GM23338 (cell line): Measurements from ENCODE around the gene RBBP7. TPM values are rescaled to one million over a fixed set of nuclear protein-coding genes. Genes with fewer than 3 reads are reported as not detected.

ENCODE experiments used
- ATAC-seq: fragments of 200-7000 bp; cut with Tn5 transposase; 3 replicates; pipeline ENCODE4 v1.9.1; 2020
- DNase-seq: peaks from one replicate; pipeline ENCODE4 v3.0.0-alpha.2; 2015; ENCODE audit warnings: low spot score
- H2AFZ ChIP-seq: fragments of 200-600 bp; sonication (generic); 2 replicates; pipeline ENCODE4 v1.8.0; 2016; ENCODE audit warnings: antibody characterized with exemption, mild to moderate bottlenecking, moderate library complexity
- H3F3A ChIP-seq: fragments of 200-600 bp; sonication (generic); replicated peaks from 2 replicates; pipeline ENCODE4 v1.8.0; 2017; ENCODE audit warnings: antibody characterized with exemption, mixed run types, low read depth
- H3K27ac ChIP-seq: fragments of 200-600 bp; sonication (generic); 2 replicates; pipeline ENCODE4 v1.6.1; 2016; ENCODE audit warnings: low read depth
- H3K27me3 ChIP-seq: fragments of 200-600 bp; sonication (generic); 2 replicates; pipeline ENCODE4 v1.8.0; 2016; ENCODE audit warnings: mild to moderate bottlenecking, mixed run types, moderate library complexity; ENCODE audit not compliant: insufficient read depth
- H3K36me3 ChIP-seq: fragments of 200-600 bp; sonication (generic); 2 replicates; pipeline ENCODE4 v1.8.0; 2016; ENCODE audit warnings: mild to moderate bottlenecking; ENCODE audit not compliant: insufficient read depth
- H3K4me1 ChIP-seq: fragments of 200-600 bp; sonication (generic); 2 replicates; pipeline ENCODE4 v1.8.0; 2016; ENCODE audit warnings: mild to moderate bottlenecking, moderate library complexity; ENCODE audit not compliant: insufficient read depth
- H3K4me2 ChIP-seq: fragments of 200-600 bp; sonication (generic); 2 replicates; pipeline ENCODE4 v1.7.1; 2017; ENCODE audit warnings: mixed run types
- H3K4me3 ChIP-seq: fragments of 200-600 bp; sonication (generic); 2 replicates; pipeline ENCODE4 v1.6.1; 2016; ENCODE audit warnings: mixed run types
- H3K79me2 ChIP-seq: fragments of 200-600 bp; sonication (generic); replicated peaks from 2 replicates; pipeline ENCODE4 v1.8.0; 2017; ENCODE audit warnings: mild to moderate bottlenecking; ENCODE audit not compliant: insufficient read depth
- H3K9me2 ChIP-seq: fragments of 200-600 bp; sonication (generic); 2 replicates; pipeline ENCODE4 v1.8.0; 2017; ENCODE audit not compliant: insufficient read depth
- H4K20me1 ChIP-seq: fragments of 200-600 bp; sonication (generic); replicated peaks from 2 replicates; pipeline ENCODE4 v1.8.0; 2017; ENCODE audit warnings: mild to moderate bottlenecking; ENCODE audit not compliant: insufficient read depth
- H3K27ac Mint-ChIP-seq: 2 replicates; pipeline ENCODE4 v1.8.0; 2020; ENCODE audit warnings: inconsistent platforms, mild to moderate bottlenecking, moderate library complexity, mixed read lengths
- H3K27me3 Mint-ChIP-seq: 3 replicates; pipeline ENCODE4 v1.8.0; 2022; ENCODE audit warnings: low read depth, mild to moderate bottlenecking, moderate library complexity, mixed read lengths, inconsistent platforms; ENCODE audit not compliant: insufficient read depth, poor library complexity
- H3K36me3 Mint-ChIP-seq: 3 replicates; pipeline ENCODE4 v1.8.0; 2021; ENCODE audit warnings: low read depth, mild to moderate bottlenecking, inconsistent platforms, moderate library complexity, mixed read lengths
- H3K4me1 Mint-ChIP-seq: 3 replicates; pipeline ENCODE4 v1.8.0; 2020; ENCODE audit warnings: mild to moderate bottlenecking, inconsistent platforms, mixed read lengths
- H3K4me3 Mint-ChIP-seq: 3 replicates; pipeline ENCODE4 v1.8.0; 2021; ENCODE audit warnings: moderate library complexity, mild to moderate bottlenecking, inconsistent platforms, mixed read lengths
- H3K9me3 Mint-ChIP-seq: 3 replicates; pipeline ENCODE4 v1.8.0; 2020; ENCODE audit warnings: moderate library complexity, mild to moderate bottlenecking, inconsistent platforms, mixed read lengths
- CREB1 ChIP-seq: fragments of 250-450 bp; sonication (Bioruptor Pico); IDR thresholded peaks from 2 replicates; pipeline ENCODE4 v1.5.0; 2020; ENCODE audit warnings: low read depth, mild to moderate bottlenecking, moderate library complexity
- EZH2phosphoT487 ChIP-seq: fragments of 200-600 bp; sonication (generic); IDR thresholded peaks from one replicate; pipeline ENCODE4 v1.8.1; 2018; ENCODE audit warnings: antibody characterized with exemption; ENCODE audit not compliant: unreplicated experiment
- JUNB ChIP-seq: IDR thresholded peaks from one replicate; pipeline ENCODE4 v1.6.1; 2016; ENCODE audit warnings: antibody characterized with exemption; ENCODE audit not compliant: unreplicated experiment
- NANOG ChIP-seq: IDR thresholded peaks from 2 replicates; pipeline ENCODE4 v1.6.1; 2016; ENCODE audit warnings: antibody characterized with exemption, borderline replicate concordance
- POLR2AphosphoS5 ChIP-seq: IDR thresholded peaks from 2 replicates; pipeline ENCODE4 v1.6.1; 2016; ENCODE audit warnings: antibody characterized with exemption, low read depth
- ZNF114 ChIP-seq: fragments of 250-450 bp; sonication (Bioruptor Pico); IDR thresholded peaks from 2 replicates; pipeline ENCODE4 v1.5.0; 2020; ENCODE audit warnings: mild to moderate bottlenecking, moderate library complexity
- ZNF331 ChIP-seq: fragments of 250-450 bp; sonication (Bioruptor Pico); IDR thresholded peaks from 2 replicates; pipeline ENCODE4 v1.5.0; 2020; ENCODE audit warnings: low read depth, mild to moderate bottlenecking, moderate library complexity
- polyA plus RNA-seq: library from polyadenylated mRNA; unstranded; fragments of >200 nt; fragmentation: Nextera tagmentation; extraction: Ambion mirVana; gene quantifications from 2 replicates; pipeline ENCODE4 v1.2.1, GENCODE V29; 2016
- total RNA-seq: library from RNA; depleted of rRNA; stranded (reverse); fragments of >200 nt; shearing (Covaris generic); gene quantifications from 2 replicates; pipeline ENCODE4 v1.2.3, GENCODE V29; 2014
- TF ChIP-seq, protein P1 (sequence below): IDR thresholded peaks from 2 replicates; pipeline ENCODE4 v1.6.1; 2016; ENCODE audit warnings: antibody characterized with exemption
- TF ChIP-seq, protein P2 (sequence below): IDR thresholded peaks from one replicate; pipeline ENCODE4 v1.6.1; 2018; ENCODE audit warnings: antibody characterized with exemption; ENCODE audit not compliant: unreplicated experiment

Gene RBBP7
- total and polyA plus RNA-seq, 2 experiments from 2014 or later, result 111 to 167 TPM

DNA sequence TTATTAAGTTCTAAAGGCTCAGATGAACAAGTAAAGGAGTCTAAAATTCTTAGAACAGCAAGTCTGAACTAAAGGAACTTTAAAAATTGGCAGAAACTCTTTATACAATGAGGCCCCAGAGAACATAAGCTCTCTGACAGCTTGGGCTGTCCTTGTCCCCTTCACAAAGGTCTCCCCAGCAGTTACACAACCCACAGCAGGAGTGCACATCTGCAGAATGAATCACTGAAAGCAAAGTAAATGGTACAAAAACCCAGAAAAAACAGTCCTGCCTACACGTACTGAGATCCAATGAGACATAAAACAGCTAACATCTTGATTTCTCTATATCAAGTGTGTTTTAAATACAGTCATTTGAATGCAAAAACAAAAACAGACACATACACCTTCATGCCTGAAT, 18.7 kb downstream of the RBBP7 start:
- Histone ChIP-seq H2AFZ (no peak overlapping the region), H3K36me3 (peaks cover 9% of the 10 kb centered on the region; the same call in 1 of the 2 replicates), H3K4me1 (no peaks in the 10 kb centered on the region), H4K20me1 (no peaks in the 10 kb centered on the region; the same call in 1 of the 2 replicates), H3K4me2 (no peak overlapping the region), H3K79me2 (peaks cover 24% of the 10 kb centered on the region; the same call in 1 of the 2 replicates), H3K27ac (no peak overlapping the region), H3K4me3 (no peak overlapping the region), H3K27me3 (no peaks in the 10 kb centered on the region), H3F3A (0 out of 2 replicates have a peak, but pooled peaks cover 8% of the 10 kb centered on the region), H3K9me2 (no peaks in the 10 kb centered on the region)
- TF ChIP-seq, protein P1, sequence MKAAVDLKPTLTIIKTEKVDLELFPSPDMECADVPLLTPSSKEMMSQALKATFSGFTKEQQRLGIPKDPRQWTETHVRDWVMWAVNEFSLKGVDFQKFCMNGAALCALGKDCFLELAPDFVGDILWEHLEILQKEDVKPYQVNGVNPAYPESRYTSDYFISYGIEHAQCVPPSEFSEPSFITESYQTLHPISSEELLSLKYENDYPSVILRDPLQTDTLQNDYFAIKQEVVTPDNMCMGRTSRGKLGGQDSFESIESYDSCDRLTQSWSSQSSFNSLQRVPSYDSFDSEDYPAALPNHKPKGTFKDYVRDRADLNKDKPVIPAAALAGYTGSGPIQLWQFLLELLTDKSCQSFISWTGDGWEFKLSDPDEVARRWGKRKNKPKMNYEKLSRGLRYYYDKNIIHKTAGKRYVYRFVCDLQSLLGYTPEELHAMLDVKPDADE, result no peak
- TF ChIP-seq ZNF114 (CRISPR knock-in tag), result no peak
- TF ChIP-seq ZNF331 (CRISPR knock-in tag), result no peak
- TF ChIP-seq CREB1, result no peak
- TF ChIP-seq POLR2AphosphoS5, result no peak
- TF ChIP-seq EZH2phosphoT487, result no peak
- no peak for TF ChIP-seq NANOG
- Mint-ChIP-seq H3K27ac (no peak overlapping the region), H3K36me3 (peaks cover 81% of the 10 kb centered on the region), H3K9me3 (no peaks in the 10 kb centered on the region; the same call in 2 of the 3 replicates), H3K27me3 (no peaks in the 10 kb centered on the region), H3K4me1 (peaks cover 3% of the 10 kb centered on the region; the same call in 1 of the 3 replicates), H3K4me3 (no peak overlapping the region)
- no peak for ATAC-seq
- DNase-seq, result no peak

DNA sequence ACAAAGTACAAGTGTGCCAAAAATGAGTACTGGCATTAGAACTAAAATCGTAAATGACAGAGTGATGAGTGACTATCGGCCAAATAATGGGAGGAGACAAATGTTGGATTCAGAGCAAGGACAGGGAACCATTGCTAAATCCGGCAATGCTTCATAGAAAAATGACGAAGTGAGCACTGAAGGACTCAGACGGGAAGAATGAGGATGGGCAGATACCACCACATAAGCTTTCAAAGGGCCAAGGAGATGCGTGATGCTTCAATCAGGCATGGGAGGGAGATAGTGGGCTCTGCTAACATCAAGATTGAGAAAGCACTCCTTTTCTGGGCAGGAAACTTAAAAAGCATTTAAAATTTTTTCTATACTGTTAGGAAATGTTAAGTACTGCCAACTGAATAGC, 21.6 kb downstream of the RBBP7 start:
- peaks cover 9% of the 10 kb centered on the region; the same call in 1 of the 2 replicates for H3K36me3 ChIP-seq

DNA sequence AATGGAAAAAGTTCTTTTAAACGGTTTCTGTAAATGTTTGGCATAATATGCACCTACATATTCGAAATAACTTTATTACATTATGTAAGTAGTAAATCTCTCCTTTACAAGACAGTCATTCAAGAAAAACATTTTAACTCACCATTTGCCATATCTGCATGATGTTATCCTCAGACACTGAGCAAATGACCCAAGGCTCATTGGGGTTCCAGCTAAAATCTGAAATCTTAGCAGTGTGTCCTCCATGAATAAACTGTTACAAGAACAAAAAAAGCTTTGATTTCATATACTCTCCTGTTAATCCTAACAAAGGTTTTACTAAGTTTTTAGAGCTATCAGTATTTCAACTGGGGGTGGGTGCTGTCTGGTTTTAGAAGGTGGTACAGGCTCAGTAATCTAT, 24.5 kb downstream of the RBBP7 start:
- H3F3A ChIP-seq, result 0 out of 2 replicates have a peak, but pooled peaks cover 12% of the 10 kb centered on the region
- H3K4me3 Mint-ChIP-seq, result no peak overlapping the region
- peaks cover 14% of the 10 kb centered on the region for H3K4me1 Mint-ChIP-seq
- no peaks in the 10 kb centered on the region for H3K27me3 ChIP-seq
- H3K4me3 ChIP-seq, result no peak overlapping the region
- no peak for TF ChIP-seq JUNB
- TF ChIP-seq, protein P2, sequence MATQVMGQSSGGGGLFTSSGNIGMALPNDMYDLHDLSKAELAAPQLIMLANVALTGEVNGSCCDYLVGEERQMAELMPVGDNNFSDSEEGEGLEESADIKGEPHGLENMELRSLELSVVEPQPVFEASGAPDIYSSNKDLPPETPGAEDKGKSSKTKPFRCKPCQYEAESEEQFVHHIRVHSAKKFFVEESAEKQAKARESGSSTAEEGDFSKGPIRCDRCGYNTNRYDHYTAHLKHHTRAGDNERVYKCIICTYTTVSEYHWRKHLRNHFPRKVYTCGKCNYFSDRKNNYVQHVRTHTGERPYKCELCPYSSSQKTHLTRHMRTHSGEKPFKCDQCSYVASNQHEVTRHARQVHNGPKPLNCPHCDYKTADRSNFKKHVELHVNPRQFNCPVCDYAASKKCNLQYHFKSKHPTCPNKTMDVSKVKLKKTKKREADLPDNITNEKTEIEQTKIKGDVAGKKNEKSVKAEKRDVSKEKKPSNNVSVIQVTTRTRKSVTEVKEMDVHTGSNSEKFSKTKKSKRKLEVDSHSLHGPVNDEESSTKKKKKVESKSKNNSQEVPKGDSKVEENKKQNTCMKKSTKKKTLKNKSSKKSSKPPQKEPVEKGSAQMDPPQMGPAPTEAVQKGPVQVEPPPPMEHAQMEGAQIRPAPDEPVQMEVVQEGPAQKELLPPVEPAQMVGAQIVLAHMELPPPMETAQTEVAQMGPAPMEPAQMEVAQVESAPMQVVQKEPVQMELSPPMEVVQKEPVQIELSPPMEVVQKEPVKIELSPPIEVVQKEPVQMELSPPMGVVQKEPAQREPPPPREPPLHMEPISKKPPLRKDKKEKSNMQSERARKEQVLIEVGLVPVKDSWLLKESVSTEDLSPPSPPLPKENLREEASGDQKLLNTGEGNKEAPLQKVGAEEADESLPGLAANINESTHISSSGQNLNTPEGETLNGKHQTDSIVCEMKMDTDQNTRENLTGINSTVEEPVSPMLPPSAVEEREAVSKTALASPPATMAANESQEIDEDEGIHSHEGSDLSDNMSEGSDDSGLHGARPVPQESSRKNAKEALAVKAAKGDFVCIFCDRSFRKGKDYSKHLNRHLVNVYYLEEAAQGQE, result no peak
- H3K27me3 Mint-ChIP-seq, result no peaks in the 10 kb centered on the region
- H3K4me2 ChIP-seq, result no peak overlapping the region
- H3K9me2 ChIP-seq, result no peaks in the 10 kb centered on the region
- H3K79me2 ChIP-seq, result no peaks in the 10 kb centered on the region; the same call in 1 of the 2 replicates
- DNase-seq (no peak), ATAC-seq (no peak)
- peaks cover 16% of the 10 kb centered on the region for H3K36me3 ChIP-seq
- no peaks in the 10 kb centered on the region; the same call in 1 of the 2 replicates for H4K20me1 ChIP-seq
- peak overlapping the region; percentile 15; the same call in 1 of the 2 replicates for H3K27ac ChIP-seq
- peaks cover 15% of the 10 kb centered on the region; the same call in 1 of the 2 replicates for H3K4me1 ChIP-seq
- H2AFZ ChIP-seq, result no peak overlapping the region
- no peaks in the 10 kb centered on the region for H3K9me3 Mint-ChIP-seq
- no peak overlapping the region for H3K27ac Mint-ChIP-seq
- H3K36me3 Mint-ChIP-seq, result peaks cover 80% of the 10 kb centered on the region

More for the DNA sequence above, 21.6 kb downstream of the RBBP7 start:
- Histone ChIP-seq H4K20me1 (no peaks in the 10 kb centered on the region; the same call in 1 of the 2 replicates), H2AFZ (no peak overlapping the region), H3K4me3 (no peak overlapping the region), H3F3A (0 out of 2 replicates have a peak, but pooled peaks cover 8% of the 10 kb centered on the region), H3K9me2 (no peaks in the 10 kb centered on the region), H3K27ac (no peak overlapping the region), H3K4me1 (peaks cover 3% of the 10 kb centered on the region; the same call in 1 of the 2 replicates), H3K27me3 (no peaks in the 10 kb centered on the region), H3K4me2 (no peak overlapping the region), H3K79me2 (peaks cover 5% of the 10 kb centered on the region; the same call in 1 of the 2 replicates)
- H3K4me1 Mint-ChIP-seq, result peaks cover 4% of the 10 kb centered on the region
- H3K9me3 Mint-ChIP-seq, result no peaks in the 10 kb centered on the region; the same call in 2 of the 3 replicates
- H3K27ac Mint-ChIP-seq, result no peak overlapping the region
- ATAC-seq (no peak), DNase-seq (no peak)
- H3K36me3 Mint-ChIP-seq, result peaks cover 77% of the 10 kb centered on the region
- no peak for TF ChIP-seq POLR2AphosphoS5
- H3K27me3 Mint-ChIP-seq, result no peaks in the 10 kb centered on the region
- no peak overlapping the region for H3K4me3 Mint-ChIP-seq
